AG04449 (cell line): Measurements from ENCODE around the gene FBXL20.

Experiments used
- CTCF ChIA-PET: fragments of 350-600 bp; formaldehyde crosslinking; extraction: SDS; loops from one replicate; lab custom pipeline; 2021; ENCODE audit warnings: antibody characterized with exemption; lab: Yijun Ruan, JAX
- POLR2A ChIA-PET: fragments of 400-600, 350-600 bp; formaldehyde crosslinking; extraction: SDS; loops from one replicate; lab custom pipeline; 2020; ENCODE audit warnings: antibody characterized with exemption, inconsistent platforms; lab: Yijun Ruan, JAX
- DNase-seq: peaks from one replicate; pipeline ENCODE4 v3.0.0-alpha.2; 2010; ENCODE audit warnings: low read depth, low spot score
- H3K4me3 ChIP-seq: 2 replicates; pipeline ENCODE4 v1.5.1; 2011; ENCODE audit warnings: low read depth, mild to moderate bottlenecking, control low read depth, low read length
- TF ChIP-seq, protein P1 (sequence below): IDR thresholded peaks from one replicate; pipeline ENCODE4 v1.5.1; 2011; ENCODE audit warnings: mild to moderate bottlenecking, moderate library complexity, low read length, control low read depth, inconsistent platforms; ENCODE audit not compliant: insufficient read depth; ENCODE audit errors: missing control alignments

Gene FBXL20

DNA sequence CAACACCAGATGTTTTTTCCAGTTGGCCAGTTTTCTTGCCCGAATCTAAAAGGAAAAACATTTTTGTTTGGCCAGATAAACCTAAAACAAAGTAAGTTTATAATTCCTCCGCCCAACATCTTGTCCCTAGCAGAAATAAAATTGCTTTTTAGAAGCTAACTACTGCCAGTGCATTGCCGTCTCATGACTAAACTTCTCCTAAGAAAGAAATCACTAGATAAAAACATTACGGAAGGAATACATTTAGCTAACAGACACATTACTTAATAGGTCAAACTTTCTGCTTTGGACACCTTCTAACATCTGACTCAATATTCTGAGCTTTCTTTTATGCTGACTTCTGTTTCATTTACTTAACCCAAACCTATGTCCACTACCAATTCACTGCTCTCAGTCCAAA is 36.2 kb downstream of the FBXL20 start:
- no peak overlapping the region for H3K4me3 ChIP-seq
- ChIA-PET CTCF (no interaction called here), POLR2A (no interaction called here)
- TF ChIP-seq, protein P1, sequence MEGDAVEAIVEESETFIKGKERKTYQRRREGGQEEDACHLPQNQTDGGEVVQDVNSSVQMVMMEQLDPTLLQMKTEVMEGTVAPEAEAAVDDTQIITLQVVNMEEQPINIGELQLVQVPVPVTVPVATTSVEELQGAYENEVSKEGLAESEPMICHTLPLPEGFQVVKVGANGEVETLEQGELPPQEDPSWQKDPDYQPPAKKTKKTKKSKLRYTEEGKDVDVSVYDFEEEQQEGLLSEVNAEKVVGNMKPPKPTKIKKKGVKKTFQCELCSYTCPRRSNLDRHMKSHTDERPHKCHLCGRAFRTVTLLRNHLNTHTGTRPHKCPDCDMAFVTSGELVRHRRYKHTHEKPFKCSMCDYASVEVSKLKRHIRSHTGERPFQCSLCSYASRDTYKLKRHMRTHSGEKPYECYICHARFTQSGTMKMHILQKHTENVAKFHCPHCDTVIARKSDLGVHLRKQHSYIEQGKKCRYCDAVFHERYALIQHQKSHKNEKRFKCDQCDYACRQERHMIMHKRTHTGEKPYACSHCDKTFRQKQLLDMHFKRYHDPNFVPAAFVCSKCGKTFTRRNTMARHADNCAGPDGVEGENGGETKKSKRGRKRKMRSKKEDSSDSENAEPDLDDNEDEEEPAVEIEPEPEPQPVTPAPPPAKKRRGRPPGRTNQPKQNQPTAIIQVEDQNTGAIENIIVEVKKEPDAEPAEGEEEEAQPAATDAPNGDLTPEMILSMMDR, result no peak
- DNase-seq, result no peak

DNA sequence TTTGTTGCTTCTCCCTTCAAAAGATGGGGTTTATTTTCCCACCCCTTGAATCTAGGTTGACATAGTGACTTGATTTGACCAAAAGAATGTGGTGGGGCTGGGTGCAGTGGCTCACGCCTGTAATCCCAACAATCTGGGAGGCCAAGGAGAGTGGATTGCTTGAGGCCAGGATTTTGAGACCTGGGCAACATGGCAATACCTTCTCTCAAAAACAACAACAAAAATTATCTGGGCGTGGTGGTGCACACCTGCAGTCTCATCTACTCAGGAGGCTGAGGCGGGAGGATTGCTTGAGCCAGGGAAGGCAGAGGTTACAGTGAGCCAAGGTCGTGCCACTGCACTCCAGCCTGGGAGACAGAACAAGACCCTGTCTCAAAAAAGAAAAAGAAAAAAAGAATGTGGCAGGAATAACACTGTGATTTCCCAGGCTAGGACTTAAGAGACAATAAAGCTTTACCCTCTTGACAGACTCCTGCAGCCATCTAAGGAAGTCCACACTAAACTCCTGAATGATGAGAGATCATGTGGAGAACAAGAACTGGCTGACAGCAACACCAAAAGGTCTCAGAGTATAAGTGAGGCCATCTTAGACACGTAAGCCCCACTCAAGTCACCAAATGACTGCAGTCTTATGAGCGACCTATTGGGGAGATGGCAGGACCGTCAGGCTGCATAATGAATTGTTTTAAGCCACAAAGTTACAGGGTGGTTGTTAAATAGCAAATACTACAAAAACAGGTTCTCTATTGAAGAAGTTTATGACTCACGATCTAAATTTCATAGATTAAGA is 37.0 kb downstream of the FBXL20 start:
- POLR2A ChIA-PET, result interaction anchor here (0.7 kb wide), 1 partner anchor 103 kb away, joined by 3 read pairs; no protein-coding TSS in a partner anchor

DNA sequence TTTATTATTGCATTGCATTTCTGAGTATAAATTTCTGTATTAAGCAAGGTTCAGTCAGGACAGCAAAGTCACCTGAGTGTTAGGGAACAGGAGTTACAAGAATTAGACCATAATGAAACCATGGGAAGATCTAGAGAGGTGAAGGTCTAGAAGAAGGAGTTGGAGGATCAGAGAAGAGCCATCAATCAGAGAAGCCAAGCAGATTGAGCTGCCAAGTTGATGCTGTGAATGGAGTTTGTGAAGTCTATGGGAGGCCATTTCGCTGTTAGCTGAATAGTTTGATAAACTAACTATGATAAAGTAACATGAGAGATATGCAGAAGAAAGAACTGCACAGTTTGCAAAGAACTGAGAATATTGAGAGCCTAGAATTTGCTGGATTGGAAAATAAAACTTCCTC is 40.4 kb downstream of the FBXL20 start:
- CTCF ChIA-PET, result no interaction called here

More for the DNA sequence above, 37.0 kb downstream of the FBXL20 start:
- DNase-seq, result no peak
- TF ChIP-seq, protein P1, result no peak
- H3K4me3 ChIP-seq, result no peak overlapping the region
- CTCF ChIA-PET, result no interaction called here

DNA sequence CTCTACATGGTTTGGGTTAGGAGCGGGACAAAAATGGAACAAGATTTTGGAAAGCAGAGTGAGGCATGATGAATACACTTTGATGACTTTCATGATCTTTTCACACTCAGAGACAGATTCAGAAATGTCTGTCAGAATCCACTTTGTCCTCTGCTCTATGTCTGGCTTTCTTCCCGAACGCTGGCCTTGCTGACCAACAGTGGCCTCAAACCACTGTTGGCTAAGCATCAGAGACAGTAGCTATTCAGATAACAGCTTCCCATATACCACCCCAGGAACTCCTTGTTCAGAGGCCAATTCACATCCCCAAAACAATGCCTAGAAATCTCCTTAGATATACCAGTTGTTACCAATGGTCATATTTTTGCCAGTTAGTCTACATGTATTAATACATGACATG is 40.9 kb downstream of the FBXL20 start:
- ChIA-PET POLR2A (no interaction called here), CTCF (no interaction called here)
- no peak for DNase-seq
- TF ChIP-seq, protein P1, result no peak
- no peak overlapping the region for H3K4me3 ChIP-seq

More for the DNA sequence above, 40.4 kb downstream of the FBXL20 start:
- DNase-seq, result no peak
- POLR2A ChIA-PET, result no interaction called here
- H3K4me3 ChIP-seq, result no peak overlapping the region
- TF ChIP-seq, protein P1, result no peak

DNA sequence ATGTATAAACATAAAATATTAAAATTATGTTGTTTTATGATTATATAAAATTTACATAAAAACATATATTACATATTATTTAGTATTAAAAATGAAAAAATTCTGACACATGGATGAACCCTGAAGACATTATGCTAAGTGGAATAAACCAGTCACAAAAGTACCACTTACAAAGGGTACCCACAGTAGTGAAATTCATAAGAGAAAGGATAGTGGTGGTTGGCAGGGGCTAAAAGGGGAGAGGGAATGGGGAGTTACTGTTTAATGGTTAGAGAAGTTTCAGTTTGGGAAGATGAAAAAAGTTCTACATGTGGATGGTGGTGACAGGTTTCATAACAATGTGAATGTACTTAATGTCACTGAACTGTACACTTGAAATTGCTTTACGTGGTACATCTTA is 41.4 kb downstream of the FBXL20 start:
- no peak for DNase-seq
- ChIA-PET CTCF (no interaction called here), POLR2A (no interaction called here)
- TF ChIP-seq, protein P1, result no peak
- H3K4me3 ChIP-seq, result no peak overlapping the region

DNA sequence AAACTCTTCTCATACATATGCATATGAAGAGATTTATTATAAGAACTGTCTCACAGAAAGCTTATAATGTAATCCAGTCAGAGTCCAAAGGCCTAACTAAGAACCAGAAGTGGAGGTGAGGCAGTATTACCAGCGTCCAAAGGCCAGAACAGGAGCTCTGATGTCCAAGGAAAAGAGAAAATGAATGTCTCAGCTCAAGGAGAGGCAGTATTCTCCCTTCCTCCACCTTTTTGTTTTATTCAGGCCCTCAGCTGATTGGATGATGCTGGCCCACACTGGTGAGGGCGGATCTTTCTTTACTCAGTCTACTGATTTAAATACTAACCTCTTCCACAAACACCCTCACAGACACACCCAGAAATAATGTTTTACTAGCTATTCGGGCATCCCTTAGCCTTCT is 43.4 kb downstream of the FBXL20 start:
- no peak for DNase-seq
- ChIA-PET POLR2A (no interaction called here), CTCF (interaction anchor here (1.7 kb wide), 1 partner anchor 13 kb away, joined by 5 read pairs; no protein-coding TSS in a partner anchor)
- no peak overlapping the region for H3K4me3 ChIP-seq
- TF ChIP-seq, protein P1, result no peak
